Fibroblast of pulmonary artery (primary cell): ENCODE results near the gene TGM5.

Experiments used
- DNase-seq: peaks from one replicate; pipeline ENCODE4 v3.0.0-alpha.2; 2010; ENCODE audit warnings: low read depth
- H3K4me3 ChIP-seq: replicated peaks from 2 replicates; pipeline ENCODE4 v1.5.1; 2011; ENCODE audit warnings: low read depth, mild to moderate bottlenecking, control low read depth, low read length, moderate library complexity
- CTCF ChIP-seq: IDR thresholded peaks from 2 replicates; pipeline ENCODE4 v1.5.1; 2011; ENCODE audit warnings: mild to moderate bottlenecking, control low read depth, low read length, inconsistent platforms; ENCODE audit errors: missing control alignments

TGM5 gene

GRCh38 chr15:43268111-43269105 lies 1.7 kb upstream of the TGM5 start:
- TF ChIP-seq CTCF: peak; percentile 25
- DNase-seq: no peak
- H3K4me3 ChIP-seq: no peak overlapping the region

- H3K4me3 ChIP-seq: no peak overlapping the region
- no peak for DNase-seq
- no peak for TF ChIP-seq CTCF
Observed at GRCh38 chr15:43267439-43267838, 711 bp upstream of the TGM5 start.

GRCh38 chr15:43266386-43266785 lies 342 bp downstream of the TGM5 start:
- no peak for TF ChIP-seq CTCF
- DNase-seq: no peak
- no peak overlapping the region for H3K4me3 ChIP-seq

- H3K4me3 ChIP-seq: no peak overlapping the region
- no peak for DNase-seq
- TF ChIP-seq CTCF: no peak
Observed at GRCh38 chr15:43260011-43260615, 6.6 kb downstream of the TGM5 start.

GRCh38 chr15:43258781-43259180 lies 7.9 kb downstream of the TGM5 start:
- no peak for TF ChIP-seq CTCF
- no peak overlapping the region for H3K4me3 ChIP-seq
- DNase-seq: no peak

GRCh38 chr15:43256341-43256740 lies 10.4 kb downstream of the TGM5 start:
- no peak for TF ChIP-seq CTCF
- no peak overlapping the region for H3K4me3 ChIP-seq
- DNase-seq: no peak
